GM10248 (cell line): ENCODE results near the gene SLC24A3.

Experiments used
- CTCF ChIA-PET: fragments of 300-600 bp; sonication (Branson Sonifier 250); formaldehyde crosslinking; extraction: SDS; loops from one replicate; lab custom pipeline; 2021; ENCODE audit warnings: antibody characterized with exemption; lab: Yijun Ruan, JAX
- POLR2A ChIA-PET: fragments of 350-650 bp; sonication (Branson Sonifier 250); formaldehyde crosslinking; extraction: SDS; loops from one replicate; lab custom pipeline; 2020; ENCODE audit warnings: antibody characterized with exemption; lab: Yijun Ruan, JAX
- DNase-seq: peaks from one replicate; pipeline ENCODE4 v3.0.0; 2012; ENCODE audit errors: extremely low spot score
- TF ChIP-seq, protein P1 (sequence below): IDR thresholded peaks from 2 replicates; pipeline ENCODE4 v1.5.1; 2012; ENCODE audit warnings: mild to moderate bottlenecking, low read depth; ENCODE audit errors: extremely low read depth, missing control alignments, control extremely low read depth

SLC24A3 gene

DNA sequence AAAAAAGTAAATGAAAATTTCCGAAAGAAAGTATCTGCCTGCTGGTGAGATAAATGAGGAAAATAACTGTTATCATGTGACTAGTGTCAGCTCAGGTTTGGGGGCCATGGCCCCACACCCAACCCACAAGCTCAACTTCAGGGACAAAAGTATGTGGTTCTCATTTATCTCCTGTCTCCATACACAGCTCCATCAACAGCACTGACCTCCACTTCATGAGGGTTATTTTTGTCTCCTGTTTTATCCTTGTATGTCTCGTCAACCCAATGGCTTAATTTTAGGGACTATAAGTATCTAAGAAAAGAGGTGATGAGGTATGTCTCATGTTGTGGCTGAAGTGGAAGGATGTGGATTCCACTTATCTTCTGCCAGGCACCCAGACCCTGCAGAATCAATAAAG is 274.0 kb downstream of the SLC24A3 start:
- no peak for DNase-seq
- TF ChIP-seq, protein P1, sequence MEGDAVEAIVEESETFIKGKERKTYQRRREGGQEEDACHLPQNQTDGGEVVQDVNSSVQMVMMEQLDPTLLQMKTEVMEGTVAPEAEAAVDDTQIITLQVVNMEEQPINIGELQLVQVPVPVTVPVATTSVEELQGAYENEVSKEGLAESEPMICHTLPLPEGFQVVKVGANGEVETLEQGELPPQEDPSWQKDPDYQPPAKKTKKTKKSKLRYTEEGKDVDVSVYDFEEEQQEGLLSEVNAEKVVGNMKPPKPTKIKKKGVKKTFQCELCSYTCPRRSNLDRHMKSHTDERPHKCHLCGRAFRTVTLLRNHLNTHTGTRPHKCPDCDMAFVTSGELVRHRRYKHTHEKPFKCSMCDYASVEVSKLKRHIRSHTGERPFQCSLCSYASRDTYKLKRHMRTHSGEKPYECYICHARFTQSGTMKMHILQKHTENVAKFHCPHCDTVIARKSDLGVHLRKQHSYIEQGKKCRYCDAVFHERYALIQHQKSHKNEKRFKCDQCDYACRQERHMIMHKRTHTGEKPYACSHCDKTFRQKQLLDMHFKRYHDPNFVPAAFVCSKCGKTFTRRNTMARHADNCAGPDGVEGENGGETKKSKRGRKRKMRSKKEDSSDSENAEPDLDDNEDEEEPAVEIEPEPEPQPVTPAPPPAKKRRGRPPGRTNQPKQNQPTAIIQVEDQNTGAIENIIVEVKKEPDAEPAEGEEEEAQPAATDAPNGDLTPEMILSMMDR: no peak
- CTCF ChIA-PET: no interaction called here
- POLR2A ChIA-PET: no interaction called here

DNA sequence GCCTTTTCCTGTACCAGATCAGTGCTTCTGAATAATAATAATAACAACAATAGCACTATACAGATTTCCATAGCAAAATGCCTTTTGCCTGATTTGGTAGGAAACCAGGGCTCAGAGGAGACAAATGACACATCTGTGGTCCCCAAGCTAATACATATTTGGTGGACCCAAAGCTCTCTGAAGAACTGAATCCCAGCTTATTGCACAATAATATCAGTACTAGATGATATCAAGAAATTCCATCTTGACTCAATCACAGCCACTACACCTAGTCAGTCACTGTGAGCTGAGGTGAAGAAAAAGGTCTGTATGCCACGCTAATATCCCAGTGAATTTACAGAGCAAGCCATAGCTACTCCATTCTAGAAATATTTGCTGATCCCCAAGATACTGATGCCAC is 275.0 kb downstream of the SLC24A3 start:
- ChIA-PET POLR2A (no interaction called here), CTCF (interaction anchor here (1.0 to 1.6 kb wide), 2 partner anchors 12 to 22 kb away, joined by 3 to 7 read pairs; no protein-coding TSS in a partner anchor)
- no peak for DNase-seq

GRCh38 chr20:19491241-19491640 is 278.8 kb downstream of the SLC24A3 start:
- ChIA-PET CTCF (no interaction called here), POLR2A (no interaction called here)
- no peak for DNase-seq
- TF ChIP-seq, protein P1: no peak

More for the DNA sequence above, 275.0 kb downstream of the SLC24A3 start:
- TF ChIP-seq, protein P1: no peak

- DNase-seq: no peak
- TF ChIP-seq, protein P1: no peak
- POLR2A ChIA-PET: no interaction called here
- CTCF ChIA-PET: no interaction called here
These were observed 279.7 kb downstream of the SLC24A3 start for GRCh38 chr20:19492116-19492515.

DNA sequence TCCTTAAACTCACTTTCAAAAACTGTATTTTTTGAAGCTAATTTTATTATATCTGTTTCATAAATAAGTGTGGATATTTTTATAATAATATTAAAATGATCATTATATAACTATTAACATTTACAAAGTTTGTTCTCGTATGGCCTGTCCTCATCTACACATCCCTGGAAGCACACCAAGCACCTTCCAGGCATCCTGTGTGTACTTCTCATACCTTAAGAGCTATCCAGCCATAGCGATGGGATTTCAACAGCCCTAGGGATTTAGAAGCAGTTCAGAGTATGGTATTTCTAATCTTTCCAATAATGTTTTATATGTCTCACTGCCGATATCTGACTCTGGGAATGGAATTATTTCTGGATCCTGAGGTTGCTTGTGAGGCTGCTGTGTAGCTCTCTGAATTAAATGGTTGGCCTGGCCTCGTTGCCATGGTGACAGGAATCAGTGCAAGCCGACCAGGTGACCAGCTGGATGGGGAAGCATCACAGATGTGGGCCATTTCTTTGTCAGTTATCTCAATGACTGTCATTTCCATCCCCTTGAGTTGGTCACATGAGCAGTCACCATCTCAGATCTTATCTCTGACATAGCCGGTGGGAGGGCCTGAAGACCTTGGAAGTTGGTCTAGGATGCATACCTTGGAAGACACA is 280.4 kb downstream of the SLC24A3 start:
- CTCF ChIA-PET: no interaction called here
- DNase-seq: no peak
- POLR2A ChIA-PET: no interaction called here

DNA sequence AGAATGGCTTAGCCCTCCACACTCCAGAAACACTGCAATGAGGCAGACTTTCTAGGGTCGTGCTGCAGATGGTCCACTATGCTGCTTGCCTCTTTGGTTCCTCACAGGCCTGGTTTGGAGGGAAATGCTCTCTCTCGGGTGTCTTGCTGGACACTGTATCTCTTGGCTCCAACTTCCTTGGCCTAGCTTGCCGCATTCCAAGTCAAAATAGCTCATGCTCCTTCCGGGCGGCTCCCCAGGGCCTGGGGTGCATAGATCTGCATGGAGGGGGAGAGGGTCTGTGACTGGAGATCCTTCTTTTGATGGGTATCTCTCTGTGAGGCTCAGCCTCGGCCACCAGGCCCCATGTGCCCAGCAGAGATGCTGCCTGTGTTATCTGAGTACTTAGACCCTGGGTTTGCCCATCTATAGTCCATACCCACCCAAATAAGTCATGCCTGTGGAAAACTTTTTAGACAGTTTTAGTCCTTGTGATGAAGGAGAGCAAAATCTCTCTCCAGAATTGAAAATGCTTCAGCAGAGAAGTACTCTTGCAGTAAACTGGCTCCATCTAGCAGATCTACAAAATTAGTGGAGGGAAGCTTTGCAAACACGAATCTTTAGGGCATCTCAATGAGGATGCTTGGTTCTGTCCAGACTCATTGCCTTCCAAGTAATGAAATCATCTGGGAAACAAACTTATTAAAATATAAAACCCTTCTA is 281.5 kb downstream of the SLC24A3 start:
- TF ChIP-seq, protein P1: no peak
- DNase-seq: no peak
- POLR2A ChIA-PET: no interaction called here
- CTCF ChIA-PET: no interaction called here

More for the DNA sequence above, 280.4 kb downstream of the SLC24A3 start:
- TF ChIP-seq, protein P1: no peak
